ENCODE data around the gene CMIP. TPM values are rescaled to one million over a fixed set of nuclear protein-coding genes. Genes with fewer than 3 reads are reported as not detected.

Gene CMIP
- total and polyA plus RNA-seq, 10 of the 15 experiments (the other 5 are each of a cell fraction or from before 2014, with no cell fraction given), result 1.2 to 43.2 (median 4.4) TPM

GRCh38 chr16:81562174-81562849 lies 117.7 kb downstream of the CMIP start:
- no peak for FAIRE-seq
- H3K4me1 ChIP-seq (ENCODE audit: control insufficient read depth, insufficient read depth, low read length), result no peaks in the 10 kb centered on the region
- DNase-seq (ENCODE audit: low read depth, low spot score), result no peak
- H3K4me2 ChIP-seq (ENCODE audit: control insufficient read depth, insufficient read depth), result no peak overlapping the region
- ChIA-PET RAD21 (ENCODE audit: unreplicated experiment) (no interaction called here), SMC1A (ENCODE audit: uncharacterized antibody, unreplicated experiment) (interaction anchor here (1.2 kb wide), 1 partner anchor 138 kb away, joined by 3 read pairs; no protein-coding TSS in a partner anchor), CTCF (no interaction called here), POLR2A (no interaction called here)
- in situ Hi-C loops (cut with MboI) (no loop called here), intact Hi-C loops (cut with micrococcal nuclease; ENCODE audit: unreplicated experiment) (no loop called here)
- H3K9ac ChIP-seq (ENCODE audit: control insufficient read depth, insufficient read depth, low read length), result no peak overlapping the region
- H3K4me3 ChIP-seq, result no peak overlapping the region
- no peaks in the 10 kb centered on the region; the same call in 1 of the 2 replicates for H3K79me2 ChIP-seq (ENCODE audit: control insufficient read depth, insufficient read depth, low read length)
- H3K27me3 ChIP-seq (replicated peaks in 1 of 2; ENCODE audit: control insufficient read depth in 2 of 2, insufficient read depth in 2 of 2, low read length in 1 of 2), result no peaks in the 10 kb centered on the region
- no TSS peak for BruUV-seq (replicated peaks)
- no peak overlapping the region for H3K27ac ChIP-seq (ENCODE audit: control insufficient read depth, insufficient read depth)
- no peak for TF ChIP-seq STAT1 (conservative IDR thresholded peaks at IDR 0.05)
- no peak for TF ChIP-seq SPI1 (IDR thresholded peaks at IDR 0.05; ENCODE audit: borderline replicate concordance, insufficient read depth, low read depth, low read length)
- TF ChIP-seq ZBTB40 (IDR thresholded peaks at IDR 0.05; ENCODE audit: borderline replicate concordance), result no peak
- no peak for TF ChIP-seq IRF3 (IDR thresholded peaks at IDR 0.05)
- no peak for TF ChIP-seq BHLHE40 (IDR thresholded peaks at IDR 0.05; ENCODE audit: borderline replicate concordance in 1 of 2, low read depth in 2 of 2, low read length in 1 of 2)
- TF ChIP-seq HSF1 (IDR thresholded peaks at IDR 0.05; ENCODE audit: low read depth, low read length), result no peak
- no peak for TF ChIP-seq RAD21 (IDR thresholded peaks at IDR 0.05; ENCODE audit: insufficient read depth, low read depth, low read length)
- TF ChIP-seq NR2C2 (IDR thresholded peaks at IDR 0.05; ENCODE audit: borderline replicate concordance, control insufficient read depth, insufficient read length, low read depth), result no peak
- no peak for TF ChIP-seq ZZZ3 (IDR thresholded peaks at IDR 0.05; ENCODE audit: control insufficient read depth, insufficient read length, low read depth)
- TF ChIP-seq PAX8 (IDR thresholded peaks at IDR 0.05), result no peak
- no peak for TF ChIP-seq USF2 (IDR thresholded peaks at IDR 0.05; ENCODE audit: borderline replicate concordance, low read depth, low read length)
- no peaks in the 10 kb centered on the region; the same call in 2 of the 3 replicates for H3K9me3 ChIP-seq (replicated peaks; ENCODE audit: control insufficient read depth, insufficient read depth, low read length)
- no peaks in the 10 kb centered on the region; the same call in 1 of the 2 replicates for H4K20me1 ChIP-seq (ENCODE audit: control insufficient read depth, insufficient read depth)
- no peak overlapping the region for H2AFZ ChIP-seq (ENCODE audit: control insufficient read depth, low read depth, low read length)
- no peak for ATAC-seq
- H3K36me3 ChIP-seq (ENCODE audit: control insufficient read depth in 2 of 2, insufficient read depth in 2 of 2, low read length in 1 of 2), result peaks cover 2% of the 10 kb centered on the region in 2 experiments; a peak in 3 of 4 replicates
- WGBS (ENCODE audit: insufficient coverage, insufficient replicate concordance, low lambda C conversion rate, missing lambda C conversion rate), result 92% methylated on average over 8 of the region's 8 CpGs

Measured in GM12878 (cell line).